SK-N-SH treated with all-trans-retinoic acid at 6 μM for 48 hours (cell line): Measurements from ENCODE around the gene BLOC1S4.

Source experiments
- ISL1 ChIP-seq: fragments of 250-450 bp; sonication (Bioruptor Pico); IDR thresholded peaks from 2 replicates; pipeline ENCODE4 v2.1.2; 2022; ENCODE audit warnings: mild to moderate bottlenecking, moderate library complexity
- TCF4 ChIP-seq: fragments of 250-450 bp; sonication (Bioruptor Pico); IDR thresholded peaks from 2 replicates; pipeline ENCODE4 v1.8.0; 2021; ENCODE audit warnings: mild to moderate bottlenecking, moderate library complexity, borderline replicate concordance
- ZNF565 ChIP-seq: fragments of 450-650 bp; formaldehyde crosslinking; conservative IDR thresholded peaks from 2 replicates; pipeline ENCODE4 v1.5.0; 2020; ENCODE audit warnings: low read depth, mild to moderate bottlenecking, moderate library complexity
- ZNF8 ChIP-seq: fragments of 450-650 bp; formaldehyde crosslinking; IDR thresholded peaks from 2 replicates; pipeline ENCODE4 v1.5.0; 2020; ENCODE audit warnings: mild to moderate bottlenecking, moderate library complexity
- TF ChIP-seq, protein P1 (sequence below): fragments of 250-450 bp; sonication (Bioruptor Pico); IDR thresholded peaks from 2 replicates; pipeline ENCODE4 v1.5.0; 2020; ENCODE audit warnings: mild to moderate bottlenecking, moderate library complexity
- TF ChIP-seq, protein P2 (sequence below): fragments of 250-450 bp; sonication (Bioruptor Pico); IDR thresholded peaks from 2 replicates; pipeline ENCODE4 v1.5.1; 2020; ENCODE audit warnings: low read depth, mild to moderate bottlenecking, moderate library complexity
- TF ChIP-seq, protein P3 (sequence below): fragments of 250-450 bp; sonication (Bioruptor Pico); IDR thresholded peaks from 2 replicates; pipeline ENCODE4 v1.8.0; 2020; ENCODE audit warnings: mild to moderate bottlenecking, moderate library complexity, borderline replicate concordance
- TF ChIP-seq, protein P4 (sequence below): fragments of 250-450 bp; sonication (Bioruptor Pico); IDR thresholded peaks from 2 replicates; pipeline ENCODE4 v1.5.1; 2021; ENCODE audit warnings: mild to moderate bottlenecking, moderate library complexity

DNA sequence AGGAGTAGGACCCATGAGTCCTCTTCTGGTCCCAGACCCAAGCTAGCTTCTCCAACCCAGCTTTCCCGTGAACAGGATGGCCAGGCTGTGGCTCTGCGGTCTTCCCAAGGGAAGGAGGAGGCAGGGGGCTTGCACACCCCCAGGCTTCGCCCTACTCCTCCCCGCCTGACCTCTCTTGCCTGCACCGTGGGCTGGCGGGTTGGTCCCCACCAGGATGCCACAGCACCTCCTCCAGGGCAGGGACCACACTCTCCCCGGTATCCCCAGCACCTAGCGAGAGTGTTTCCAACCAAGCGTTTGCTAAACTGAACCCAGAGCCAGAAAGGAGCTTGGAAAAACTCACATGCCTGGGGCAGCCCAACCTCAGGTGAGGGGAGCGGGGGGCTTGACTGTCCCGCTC is 31.3 kb upstream of the BLOC1S4 start:
- no peak for TF ChIP-seq TCF4 (CRISPR knock-in tag)
- TF ChIP-seq, protein P1, sequence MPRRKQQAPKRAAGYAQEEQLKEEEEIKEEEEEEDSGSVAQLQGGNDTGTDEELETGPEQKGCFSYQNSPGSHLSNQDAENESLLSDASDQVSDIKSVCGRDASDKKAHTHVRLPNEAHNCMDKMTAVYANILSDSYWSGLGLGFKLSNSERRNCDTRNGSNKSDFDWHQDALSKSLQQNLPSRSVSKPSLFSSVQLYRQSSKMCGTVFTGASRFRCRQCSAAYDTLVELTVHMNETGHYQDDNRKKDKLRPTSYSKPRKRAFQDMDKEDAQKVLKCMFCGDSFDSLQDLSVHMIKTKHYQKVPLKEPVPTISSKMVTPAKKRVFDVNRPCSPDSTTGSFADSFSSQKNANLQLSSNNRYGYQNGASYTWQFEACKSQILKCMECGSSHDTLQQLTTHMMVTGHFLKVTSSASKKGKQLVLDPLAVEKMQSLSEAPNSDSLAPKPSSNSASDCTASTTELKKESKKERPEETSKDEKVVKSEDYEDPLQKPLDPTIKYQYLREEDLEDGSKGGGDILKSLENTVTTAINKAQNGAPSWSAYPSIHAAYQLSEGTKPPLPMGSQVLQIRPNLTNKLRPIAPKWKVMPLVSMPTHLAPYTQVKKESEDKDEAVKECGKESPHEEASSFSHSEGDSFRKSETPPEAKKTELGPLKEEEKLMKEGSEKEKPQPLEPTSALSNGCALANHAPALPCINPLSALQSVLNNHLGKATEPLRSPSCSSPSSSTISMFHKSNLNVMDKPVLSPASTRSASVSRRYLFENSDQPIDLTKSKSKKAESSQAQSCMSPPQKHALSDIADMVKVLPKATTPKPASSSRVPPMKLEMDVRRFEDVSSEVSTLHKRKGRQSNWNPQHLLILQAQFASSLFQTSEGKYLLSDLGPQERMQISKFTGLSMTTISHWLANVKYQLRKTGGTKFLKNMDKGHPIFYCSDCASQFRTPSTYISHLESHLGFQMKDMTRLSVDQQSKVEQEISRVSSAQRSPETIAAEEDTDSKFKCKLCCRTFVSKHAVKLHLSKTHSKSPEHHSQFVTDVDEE = no peak
- TF ChIP-seq ZNF8 (CRISPR knock-in tag) = no peak
- TF ChIP-seq ISL1 = no peak
- TF ChIP-seq, protein P2, sequence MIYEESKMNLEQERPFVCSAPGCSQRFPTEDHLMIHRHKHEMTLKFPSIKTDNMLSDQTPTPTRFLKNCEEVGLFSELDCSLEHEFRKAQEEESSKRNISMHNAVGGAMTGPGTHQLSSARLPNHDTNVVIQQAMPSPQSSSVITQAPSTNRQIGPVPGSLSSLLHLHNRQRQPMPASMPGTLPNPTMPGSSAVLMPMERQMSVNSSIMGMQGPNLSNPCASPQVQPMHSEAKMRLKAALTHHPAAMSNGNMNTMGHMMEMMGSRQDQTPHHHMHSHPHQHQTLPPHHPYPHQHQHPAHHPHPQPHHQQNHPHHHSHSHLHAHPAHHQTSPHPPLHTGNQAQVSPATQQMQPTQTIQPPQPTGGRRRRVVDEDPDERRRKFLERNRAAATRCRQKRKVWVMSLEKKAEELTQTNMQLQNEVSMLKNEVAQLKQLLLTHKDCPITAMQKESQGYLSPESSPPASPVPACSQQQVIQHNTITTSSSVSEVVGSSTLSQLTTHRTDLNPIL (CRISPR knock-in tag) = no peak
- TF ChIP-seq, protein P3, sequence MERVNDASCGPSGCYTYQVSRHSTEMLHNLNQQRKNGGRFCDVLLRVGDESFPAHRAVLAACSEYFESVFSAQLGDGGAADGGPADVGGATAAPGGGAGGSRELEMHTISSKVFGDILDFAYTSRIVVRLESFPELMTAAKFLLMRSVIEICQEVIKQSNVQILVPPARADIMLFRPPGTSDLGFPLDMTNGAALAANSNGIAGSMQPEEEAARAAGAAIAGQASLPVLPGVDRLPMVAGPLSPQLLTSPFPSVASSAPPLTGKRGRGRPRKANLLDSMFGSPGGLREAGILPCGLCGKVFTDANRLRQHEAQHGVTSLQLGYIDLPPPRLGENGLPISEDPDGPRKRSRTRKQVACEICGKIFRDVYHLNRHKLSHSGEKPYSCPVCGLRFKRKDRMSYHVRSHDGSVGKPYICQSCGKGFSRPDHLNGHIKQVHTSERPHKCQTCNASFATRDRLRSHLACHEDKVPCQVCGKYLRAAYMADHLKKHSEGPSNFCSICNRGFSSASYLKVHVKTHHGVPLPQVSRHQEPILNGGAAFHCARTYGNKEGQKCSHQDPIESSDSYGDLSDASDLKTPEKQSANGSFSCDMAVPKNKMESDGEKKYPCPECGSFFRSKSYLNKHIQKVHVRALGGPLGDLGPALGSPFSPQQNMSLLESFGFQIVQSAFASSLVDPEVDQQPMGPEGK = no peak
- TF ChIP-seq, protein P4, sequence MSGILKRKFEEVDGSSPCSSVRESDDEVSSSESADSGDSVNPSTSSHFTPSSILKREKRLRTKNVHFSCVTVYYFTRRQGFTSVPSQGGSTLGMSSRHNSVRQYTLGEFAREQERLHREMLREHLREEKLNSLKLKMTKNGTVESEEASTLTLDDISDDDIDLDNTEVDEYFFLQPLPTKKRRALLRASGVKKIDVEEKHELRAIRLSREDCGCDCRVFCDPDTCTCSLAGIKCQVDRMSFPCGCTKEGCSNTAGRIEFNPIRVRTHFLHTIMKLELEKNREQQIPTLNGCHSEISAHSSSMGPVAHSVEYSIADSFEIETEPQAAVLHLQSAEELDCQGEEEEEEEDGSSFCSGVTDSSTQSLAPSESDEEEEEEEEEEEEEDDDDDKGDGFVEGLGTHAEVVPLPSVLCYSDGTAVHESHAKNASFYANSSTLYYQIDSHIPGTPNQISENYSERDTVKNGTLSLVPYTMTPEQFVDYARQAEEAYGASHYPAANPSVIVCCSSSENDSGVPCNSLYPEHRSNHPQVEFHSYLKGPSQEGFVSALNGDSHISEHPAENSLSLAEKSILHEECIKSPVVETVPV (CRISPR knock-in tag) = no peak
- no peak for TF ChIP-seq ZNF565
